ENCODE data around the gene ZDHHC8.

- no peak for TF ChIP-seq EZH2 (IDR thresholded peaks at IDR 0.05; ENCODE audit: borderline replicate concordance, low read length)
- no peak for TF ChIP-seq CTCF (conservative IDR thresholded peaks at IDR 0.05 in 1 of 2, IDR thresholded peaks at IDR 0.05 in 1 of 2; ENCODE audit: extremely low read depth in 1 of 2, insufficient read depth in 1 of 2, low read depth in 1 of 2, low read length in 2 of 2)
These were observed 46.7 kb downstream of the ZDHHC8 start for GRCh38 chr22:20178075-20178914.
